ENCODE results near the gene ATP8A2.

The ATP8A2 gene

GRCh38 chr13:25927932-25928331 lies 556.2 kb downstream of the ATP8A2 start:
- no peaks in the 10 kb centered on the region for H3K27me3 ChIP-seq
- no peaks in the 10 kb centered on the region for H4K20me1 ChIP-seq
- no peak for TF ChIP-seq Cebpa-rat (IDR thresholded peaks at IDR 0.05)
- H3K27ac ChIP-seq, result no peak overlapping the region
- H3K36me3 ChIP-seq, result no peaks in the 10 kb centered on the region
- H3K9ac ChIP-seq, result no peak overlapping the region
- H3K4me1 ChIP-seq, result peaks cover 10 to 65% (median 58%) of the 10 kb centered on the region in 10 experiments
- peaks cover 0 to 5% (median 0%) of the 10 kb centered on the region in 11 experiments; a peak in 2 of 22 replicates for H3K9me3 ChIP-seq (replicated peaks in 1 of 11)
- H3K4me3 ChIP-seq, result no peak overlapping the region
- peak overlapping the region in 8 of 11 experiments; percentile 51 to 81 (median 73); a peak in 16 of 22 replicates for H3K4me2 ChIP-seq

DNA sequence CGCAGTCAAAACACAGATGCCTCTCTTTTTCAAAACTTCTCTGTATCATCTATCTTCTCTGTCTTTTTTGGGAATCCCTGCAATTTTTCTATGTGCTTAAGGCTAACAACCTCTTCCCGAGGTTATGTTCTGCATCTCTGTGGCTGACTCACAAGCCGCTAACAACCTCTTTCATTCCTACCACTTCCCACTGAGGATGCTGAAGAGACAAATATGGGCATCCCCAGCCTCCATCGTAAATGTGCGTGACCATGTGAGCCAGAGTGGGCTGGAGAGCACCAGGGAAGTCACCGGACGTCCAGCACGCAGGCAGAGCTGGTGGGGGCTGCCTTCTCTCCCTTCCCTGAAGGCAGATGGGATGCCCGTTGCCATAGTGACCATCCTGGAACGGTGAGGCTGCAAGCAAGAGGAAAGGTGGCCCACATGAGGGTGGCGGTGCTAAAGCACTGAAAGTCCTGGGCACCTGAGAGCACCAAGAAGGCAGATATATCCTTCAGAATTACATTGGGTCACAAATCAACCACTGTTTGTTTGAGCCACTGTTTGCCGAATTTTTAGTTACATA lies 557.2 kb downstream of the ATP8A2 start:
- Histone ChIP-seq H3K9me3 (replicated peaks in 1 of 11) (peaks cover 0 to 5% (median 0%) of the 10 kb centered on the region in 11 experiments; a peak in 2 of 22 replicates), H4K20me1 (no peaks in the 10 kb centered on the region), H3K27ac (no peak overlapping the region), H3K4me1 (peaks cover 9 to 76% (median 62%) of the 10 kb centered on the region in 10 experiments), H3K27me3 (no peaks in the 10 kb centered on the region), H3K4me3 (no peak overlapping the region), H3K36me3 (no peaks in the 10 kb centered on the region), H3K9ac (no peak overlapping the region), H3K4me2 (peak overlapping the region in 9 of 11 experiments; percentile 19 to 81 (median 71); a peak in 16 of 22 replicates)
- no peak for TF ChIP-seq Cebpa-rat (IDR thresholded peaks at IDR 0.05)

- Histone ChIP-seq H3K4me3 (no peak overlapping the region), H3K9me3 (replicated peaks in 1 of 11) (no peaks in the 10 kb centered on the region; a peak in 1 of 22 replicates), H3K9ac (no peak overlapping the region), H3K4me1 (peaks cover 9 to 80% (median 62%) of the 10 kb centered on the region in 10 experiments), H3K27me3 (no peaks in the 10 kb centered on the region), H3K27ac (no peak overlapping the region), H3K4me2 (peak overlapping the region in 9 of 11 experiments; percentile 34 to 81 (median 71); a peak in 17 of 22 replicates), H4K20me1 (no peaks in the 10 kb centered on the region), H3K36me3 (no peaks in the 10 kb centered on the region)
- TF ChIP-seq Cebpa-rat (IDR thresholded peaks at IDR 0.05), result no peak
These were observed 558.0 kb downstream of the ATP8A2 start for GRCh38 chr13:25929816-25930215.

GRCh38 chr13:25930653-25931052 lies 558.9 kb downstream of the ATP8A2 start:
- no peak for TF ChIP-seq Cebpa-rat (IDR thresholded peaks at IDR 0.05)
- peak overlapping the region in 10 of 11 experiments; percentile 14 to 81 (median 62); a peak in 20 of 22 replicates for H3K4me2 ChIP-seq
- no peak overlapping the region for H3K4me3 ChIP-seq
- no peaks in the 10 kb centered on the region for H4K20me1 ChIP-seq
- no peak overlapping the region for H3K27ac ChIP-seq
- H3K27me3 ChIP-seq, result no peaks in the 10 kb centered on the region
- H3K9ac ChIP-seq, result no peak overlapping the region
- no peaks in the 10 kb centered on the region for H3K9me3 ChIP-seq (replicated peaks in 1 of 11)
- H3K36me3 ChIP-seq, result no peaks in the 10 kb centered on the region
- peaks cover 9 to 85% (median 63%) of the 10 kb centered on the region in 10 experiments for H3K4me1 ChIP-seq

GRCh38 chr13:25932365-25932764 lies 560.6 kb downstream of the ATP8A2 start:
- Histone ChIP-seq H3K4me3 (no peak overlapping the region), H3K36me3 (no peaks in the 10 kb centered on the region), H3K9me3 (replicated peaks in 1 of 11) (no peaks in the 10 kb centered on the region), H3K9ac (no peak overlapping the region), H3K27ac (no peak overlapping the region), H4K20me1 (no peaks in the 10 kb centered on the region), H3K27me3 (no peaks in the 10 kb centered on the region), H3K4me2 (peak overlapping the region in 7 of 11 experiments; percentile 30 to 81 (median 70); a peak in 13 of 22 replicates), H3K4me1 (peaks cover 9 to 84% (median 62%) of the 10 kb centered on the region in 10 experiments)
- TF ChIP-seq Cebpa-rat (IDR thresholded peaks at IDR 0.05), result no peak

- peaks cover 9 to 73% (median 51%) of the 10 kb centered on the region in 10 experiments for H3K4me1 ChIP-seq
- H3K27me3 ChIP-seq, result no peaks in the 10 kb centered on the region
- H3K27ac ChIP-seq, result no peak overlapping the region
- peaks cover 0 to 6% (median 0%) of the 10 kb centered on the region in 11 experiments; a peak in 4 of 22 replicates for H3K9me3 ChIP-seq (replicated peaks in 1 of 11)
- H3K4me2 ChIP-seq, result peak overlapping the region in 5 of 11 experiments; percentile 62 to 81 (median 71); a peak in 7 of 22 replicates
- TF ChIP-seq Cebpa-rat (IDR thresholded peaks at IDR 0.05), result no peak
- H3K9ac ChIP-seq, result no peak overlapping the region
- H4K20me1 ChIP-seq, result no peaks in the 10 kb centered on the region
- no peaks in the 10 kb centered on the region for H3K36me3 ChIP-seq
- H3K4me3 ChIP-seq, result no peak overlapping the region
These were observed 561.7 kb downstream of the ATP8A2 start for GRCh38 chr13:25933520-25933919.

DNA sequence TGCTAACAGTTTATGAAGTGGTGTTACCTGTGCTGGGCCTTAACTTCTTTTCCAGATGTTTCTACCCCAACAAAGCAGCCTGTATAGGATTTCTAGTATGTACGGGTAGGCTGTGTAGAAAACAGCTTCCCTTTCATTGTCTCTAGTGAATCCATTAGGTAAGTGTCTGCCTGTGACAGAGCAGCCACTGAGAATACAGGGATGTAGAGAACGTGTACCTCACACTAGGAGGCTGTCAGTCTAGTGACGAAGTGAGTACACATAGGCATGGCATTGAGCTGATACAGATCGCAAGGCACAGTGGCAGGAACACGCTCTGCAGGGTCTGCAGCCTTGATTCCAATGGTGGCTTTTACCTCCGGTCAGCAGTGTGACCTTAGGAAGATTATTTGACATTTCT lies 562.4 kb downstream of the ATP8A2 start:
- no peak for TF ChIP-seq Cebpa-rat (IDR thresholded peaks at IDR 0.05)
- Histone ChIP-seq H4K20me1 (no peaks in the 10 kb centered on the region), H3K27me3 (no peaks in the 10 kb centered on the region), H3K4me2 (peak overlapping the region in 2 of 11 experiments; percentile 70 to 73; a peak in 4 of 22 replicates), H3K4me3 (no peak overlapping the region), H3K36me3 (no peaks in the 10 kb centered on the region), H3K9ac (no peak overlapping the region), H3K9me3 (replicated peaks in 1 of 11) (peaks cover 0 to 11% (median 0%) of the 10 kb centered on the region in 11 experiments; a peak in 5 of 22 replicates), H3K4me1 (peaks cover 9 to 67% (median 45%) of the 10 kb centered on the region in 10 experiments), H3K27ac (no peak overlapping the region)

- Histone ChIP-seq H3K36me3 (no peaks in the 10 kb centered on the region), H4K20me1 (no peaks in the 10 kb centered on the region), H3K9ac (peak overlapping the region in 1 of 11 experiments; percentile 5; a peak in 2 of 22 replicates), H3K9me3 (replicated peaks in 1 of 11) (peaks cover 0 to 21% (median 0%) of the 10 kb centered on the region in 11 experiments; a peak in 6 of 22 replicates), H3K27ac (peak overlapping the region in 3 of 11 experiments; percentile 14 to 35 (median 33); a peak in 3 of 22 replicates), H3K4me3 (peak overlapping the region in 2 of 10 experiments; percentile 13 to 21; a peak in 4 of 20 replicates), H3K4me2 (peak overlapping the region; percentile 49 to 85 (median 76)), H3K27me3 (no peaks in the 10 kb centered on the region), H3K4me1 (peaks cover 44 to 74% (median 60%) of the 10 kb centered on the region in 10 experiments)
- no peak for TF ChIP-seq Cebpa-rat (IDR thresholded peaks at IDR 0.05)
These were observed 568.4 kb downstream of the ATP8A2 start for GRCh38 chr13:25939961-25940687.

- Histone ChIP-seq H4K20me1 (no peaks in the 10 kb centered on the region), H3K9ac (peak overlapping the region in 4 of 11 experiments; percentile 10 to 39 (median 24); a peak in 2 of 22 replicates), H3K36me3 (no peaks in the 10 kb centered on the region), H3K9me3 (replicated peaks in 1 of 11) (peaks cover 0 to 27% (median 0%) of the 10 kb centered on the region in 11 experiments; a peak in 6 of 22 replicates), H3K27ac (peak overlapping the region in 6 of 11 experiments; percentile 2 to 68 (median 54); a peak in 10 of 22 replicates), H3K4me3 (no peak overlapping the region), H3K4me1 (peaks cover 45 to 80% (median 72%) of the 10 kb centered on the region in 10 experiments), H3K4me2 (peak overlapping the region; percentile 49 to 85 (median 76)), H3K27me3 (no peaks in the 10 kb centered on the region)
- TF ChIP-seq Cebpa-rat (IDR thresholded peaks at IDR 0.05), result no peak
These were observed 571.3 kb downstream of the ATP8A2 start for GRCh38 chr13:25943081-25943480.
